ENCODE results near the gene CDK17. TPM values are rescaled to one million over a fixed set of nuclear protein-coding genes. Genes with fewer than 3 reads are reported as not detected.
"Not testable (repeated sequence)": the region's sequence is repeated elsewhere in the genome, so short reads cannot be mapped to it uniquely, and the experiment has no call there.

Gene CDK17
- total and polyA plus RNA-seq, 2 donors: 32.9 to 49.2 TPM

DNA sequence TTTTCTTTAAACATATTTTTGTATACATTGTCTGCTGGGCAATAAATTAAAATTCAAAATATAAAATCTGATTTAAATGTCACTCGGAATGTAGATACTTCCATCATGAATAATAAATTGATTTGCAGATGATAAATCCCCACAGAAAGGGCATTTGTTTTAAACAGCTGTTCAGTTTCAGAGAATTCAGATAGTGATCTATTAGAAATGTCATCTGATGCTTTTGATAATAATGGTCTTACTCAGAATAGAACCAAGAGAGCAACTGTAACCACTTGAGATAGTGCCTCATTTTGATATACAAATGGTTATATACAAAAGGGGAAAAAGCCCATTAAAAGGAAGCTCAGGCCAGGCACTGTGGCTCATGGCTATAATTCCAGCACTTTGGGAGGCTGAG lies 43.4 kb downstream of the CDK17 start:
- Histone ChIP-seq H3K27me3 (ENCODE audit: control insufficient read depth in 2 of 2, insufficient read depth in 1 of 2, low read length in 1 of 2) (no peaks in the 10 kb centered on the region), H3K4me1 (ENCODE audit: control insufficient read depth in 2 of 2, insufficient read depth in 2 of 2, low read length in 2 of 2) (peaks cover 0 to 6% of the 10 kb centered on the region in 2 donors)
- WGBS: 97% methylated on average over 1 of the region's 1 CpG

DNA sequence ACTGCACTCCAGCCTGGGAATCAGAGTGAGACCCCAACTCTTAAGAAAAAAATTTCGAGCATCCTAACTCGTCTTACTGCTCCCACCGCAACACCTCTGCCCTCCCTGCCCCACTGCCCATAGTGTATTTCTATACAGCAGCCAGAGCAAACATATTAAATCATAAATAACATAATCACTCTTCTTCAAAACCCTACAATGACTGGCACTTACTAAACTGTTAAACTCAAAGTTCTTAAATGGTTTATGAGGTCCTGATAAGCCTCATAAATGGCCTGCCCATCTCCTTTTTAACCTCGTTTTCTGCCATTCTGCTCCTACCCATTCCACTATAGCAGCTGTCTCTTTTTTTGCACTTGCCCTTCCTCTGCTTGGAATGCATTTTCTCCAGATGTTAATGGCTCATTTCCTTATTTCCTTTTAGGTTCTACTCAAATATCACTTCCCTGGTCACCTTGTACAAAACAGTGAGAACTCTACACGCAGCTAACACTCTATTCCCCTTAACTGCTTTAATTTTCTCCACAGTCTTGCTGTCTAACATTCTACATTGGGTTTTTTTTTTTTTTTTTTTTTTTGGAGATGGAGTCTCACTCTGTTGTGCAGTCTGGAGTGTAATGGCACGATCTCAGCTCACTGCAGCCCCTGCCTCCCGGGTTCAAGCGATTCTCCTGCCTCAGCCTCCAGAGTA lies 45.2 kb downstream of the CDK17 start:
- no peak for DNase-seq (ENCODE audit: low read depth in 6 of 9, low spot score in 9 of 9)
- Histone ChIP-seq H3K9me3 (ENCODE audit: control insufficient read depth in 2 of 2, insufficient read depth in 1 of 2, low read length in 1 of 2) (no peaks in the 10 kb centered on the region), H3K4me1 (ENCODE audit: control insufficient read depth in 2 of 2, insufficient read depth in 2 of 2, low read length in 2 of 2) (peaks cover 0 to 6% of the 10 kb centered on the region in 2 donors), H3K27me3 (ENCODE audit: control insufficient read depth in 2 of 2, insufficient read depth in 1 of 2, low read length in 1 of 2) (no peaks in the 10 kb centered on the region), H3K4me3 (ENCODE audit: low read length in 2 of 2) (no peak overlapping the region), H3K27ac (ENCODE audit: low read depth in 1 of 2, low read length in 1 of 2) (no peak overlapping the region), H3K36me3 (ENCODE audit: control insufficient read depth in 2 of 2, insufficient read depth in 2 of 2, low read length in 1 of 2) (no peaks in the 10 kb centered on the region)
- 96% methylated on average over 8 of the region's 8 CpGs for WGBS

More for the DNA sequence above, 43.4 kb downstream of the CDK17 start:
- DNase-seq (ENCODE audit: low read depth in 6 of 9, low spot score in 9 of 9): no peak
- Histone ChIP-seq H3K9me3 (ENCODE audit: control insufficient read depth in 2 of 2, insufficient read depth in 1 of 2, low read length in 1 of 2) (no peaks in the 10 kb centered on the region), H3K4me3 (ENCODE audit: low read length in 2 of 2) (no peak overlapping the region), H3K27ac (ENCODE audit: low read depth in 1 of 2, low read length in 1 of 2) (no peak overlapping the region), H3K36me3 (ENCODE audit: control insufficient read depth in 2 of 2, insufficient read depth in 2 of 2, low read length in 1 of 2) (no peaks in the 10 kb centered on the region)

DNA sequence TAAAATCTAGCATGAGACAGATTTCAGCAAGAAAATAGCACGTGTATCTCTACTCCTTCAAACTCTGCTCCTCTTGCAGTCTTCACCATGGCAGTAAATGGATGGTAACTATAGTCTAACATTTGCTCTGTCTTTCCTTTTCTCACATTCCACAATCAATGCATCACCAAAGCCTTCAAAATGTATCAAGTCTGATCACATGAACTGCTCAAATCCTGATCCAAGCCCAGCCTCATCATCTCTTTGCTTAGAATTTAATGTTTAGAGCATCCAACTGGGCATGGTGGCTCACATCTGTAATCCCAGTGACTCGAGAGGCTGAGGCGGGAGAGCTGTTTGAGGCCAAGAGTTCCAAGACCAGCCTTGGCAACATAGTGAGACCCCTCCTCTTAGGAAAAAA lies 45.9 kb downstream of the CDK17 start:
- H3K9me3 ChIP-seq (ENCODE audit: control insufficient read depth in 2 of 2, insufficient read depth in 1 of 2, low read length in 1 of 2): no peaks in the 10 kb centered on the region
- H3K27me3 ChIP-seq (ENCODE audit: control insufficient read depth in 2 of 2, insufficient read depth in 1 of 2, low read length in 1 of 2): no peaks in the 10 kb centered on the region
- no peak for DNase-seq (ENCODE audit: low read depth in 6 of 9, low spot score in 9 of 9)
- H3K4me1 ChIP-seq (ENCODE audit: control insufficient read depth in 2 of 2, insufficient read depth in 2 of 2, low read length in 2 of 2): peaks cover 0 to 6% of the 10 kb centered on the region in 2 donors
- H3K36me3 ChIP-seq (ENCODE audit: control insufficient read depth in 2 of 2, insufficient read depth in 2 of 2, low read length in 1 of 2): no peaks in the 10 kb centered on the region
- WGBS: 95% methylated on average over 3 of the region's 3 CpGs
- H3K27ac ChIP-seq (ENCODE audit: low read depth in 1 of 2, low read length in 1 of 2): no peak overlapping the region
- no peak overlapping the region for H3K4me3 ChIP-seq (ENCODE audit: low read length in 2 of 2)

DNA sequence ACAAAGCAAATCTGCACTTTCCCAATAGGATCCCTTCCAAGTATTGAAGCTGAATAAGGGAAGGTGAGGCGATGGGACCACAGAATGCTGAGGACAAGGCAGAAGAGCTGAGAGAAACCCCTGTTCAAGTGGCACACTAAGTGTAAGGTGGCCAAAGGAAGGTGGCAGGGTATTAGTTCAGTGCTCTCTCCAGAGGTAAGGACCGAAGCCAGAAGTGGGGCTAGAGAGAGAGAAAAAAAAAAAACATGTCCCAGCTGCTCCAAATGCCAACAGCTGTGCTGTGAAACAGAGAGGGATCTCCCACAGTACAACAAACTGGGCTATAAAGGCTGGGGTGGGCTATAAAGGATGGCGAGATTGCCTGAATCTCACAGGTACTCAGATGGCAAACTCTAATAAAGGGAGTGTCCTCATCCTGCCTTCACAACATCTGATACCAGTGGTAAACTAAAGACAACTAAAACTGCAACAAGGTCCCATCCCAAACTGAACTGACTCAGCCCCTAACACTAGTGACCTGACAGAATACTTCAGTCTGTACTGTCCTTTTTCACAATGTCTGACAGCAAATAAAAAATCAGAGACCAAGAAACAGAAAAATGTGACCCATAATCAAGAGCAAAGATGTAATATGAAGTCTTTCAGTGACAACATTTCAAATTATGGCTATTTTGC lies 47.9 kb downstream of the CDK17 start:
- H3K27me3 ChIP-seq (ENCODE audit: control insufficient read depth in 2 of 2, insufficient read depth in 1 of 2, low read length in 1 of 2): no peaks in the 10 kb centered on the region
- 87% methylated on average over 3 of the region's 3 CpGs for WGBS
- H3K27ac ChIP-seq (ENCODE audit: low read depth in 1 of 2, low read length in 1 of 2): peak overlapping the region in 1 of 2 donors; percentile 13
- peaks cover 0 to 10% of the 10 kb centered on the region in 2 donors for H3K4me1 ChIP-seq (ENCODE audit: control insufficient read depth in 2 of 2, insufficient read depth in 2 of 2, low read length in 2 of 2)
- H3K36me3 ChIP-seq (ENCODE audit: control insufficient read depth in 2 of 2, insufficient read depth in 2 of 2, low read length in 1 of 2): no peaks in the 10 kb centered on the region
- DNase-seq (ENCODE audit: low read depth in 6 of 9, low spot score in 9 of 9): no peak
- no peak overlapping the region for H3K4me3 ChIP-seq (ENCODE audit: low read length in 2 of 2)
- H3K9me3 ChIP-seq (ENCODE audit: control insufficient read depth in 2 of 2, insufficient read depth in 1 of 2, low read length in 1 of 2): no peaks in the 10 kb centered on the region

DNA sequence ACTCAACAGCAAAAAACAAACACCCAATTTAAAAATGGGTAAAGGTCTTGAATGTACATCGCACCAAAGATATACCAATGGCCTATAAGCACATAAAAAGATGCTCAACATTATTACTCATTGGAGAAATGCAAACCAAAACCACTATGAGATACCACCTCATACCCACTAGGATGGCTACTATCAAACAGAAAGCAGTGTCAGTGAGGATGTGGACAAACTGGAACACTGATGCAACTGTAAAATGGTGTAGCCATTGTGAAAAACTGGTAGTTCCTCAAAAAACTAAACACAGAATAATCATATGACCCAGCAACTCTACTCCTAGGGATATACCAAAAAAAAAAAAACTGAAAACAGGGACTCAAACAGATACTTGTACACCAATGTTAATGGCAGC lies 49.3 kb downstream of the CDK17 start:
- WGBS: 96% methylated on average over 1 of the region's 1 CpG
- no peak overlapping the region for H3K4me3 ChIP-seq (ENCODE audit: low read length in 2 of 2)
- no peaks in the 10 kb centered on the region for H3K36me3 ChIP-seq (ENCODE audit: control insufficient read depth in 2 of 2, insufficient read depth in 2 of 2, low read length in 1 of 2)
- H3K27me3 ChIP-seq (ENCODE audit: control insufficient read depth in 2 of 2, insufficient read depth in 1 of 2, low read length in 1 of 2): no peaks in the 10 kb centered on the region
- peaks cover 0 to 17% of the 10 kb centered on the region in 2 donors for H3K4me1 ChIP-seq (ENCODE audit: control insufficient read depth in 2 of 2, insufficient read depth in 2 of 2, low read length in 2 of 2)
- H3K9me3 ChIP-seq (ENCODE audit: control insufficient read depth in 2 of 2, insufficient read depth in 1 of 2, low read length in 1 of 2): peaks cover 0 to 5% of the 10 kb centered on the region in 2 donors
- DNase-seq (ENCODE audit: low read depth in 6 of 9, low spot score in 9 of 9): no peak
- H3K27ac ChIP-seq (ENCODE audit: low read depth in 1 of 2, low read length in 1 of 2): no peak overlapping the region

DNA sequence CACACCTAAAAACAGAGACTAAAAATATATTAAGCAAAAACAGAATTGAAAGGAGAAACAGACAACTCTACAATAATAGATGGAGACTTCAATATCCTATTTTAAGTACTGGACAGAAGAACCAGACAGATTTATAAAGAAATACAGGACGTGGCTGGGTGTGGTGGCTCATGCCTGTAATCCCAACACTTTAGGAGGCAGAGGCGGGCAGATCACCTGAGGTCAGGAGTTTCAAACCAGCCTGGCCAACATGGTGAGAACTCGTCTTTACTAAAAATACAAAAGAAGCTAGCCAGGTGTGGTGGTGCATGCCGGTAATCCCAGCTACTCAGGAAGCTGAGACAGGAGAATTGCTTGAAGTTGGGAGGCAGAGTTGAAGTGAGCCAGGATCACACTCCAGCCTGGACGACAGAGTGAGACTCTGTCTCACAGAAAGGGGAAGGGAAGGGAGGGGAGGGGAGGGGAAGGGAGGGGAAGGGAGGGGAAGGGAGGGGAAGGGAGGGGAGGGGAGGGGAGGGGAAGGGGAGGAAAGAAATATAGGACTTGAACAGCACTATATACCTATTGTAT lies 53.0 kb downstream of the CDK17 start:
- WGBS: 21% methylated on average over 5 of the region's 5 CpGs
- H3K4me3 ChIP-seq (ENCODE audit: low read length in 2 of 2): no peak overlapping the region
- DNase-seq (ENCODE audit: low read depth in 6 of 9, low spot score in 9 of 9): no peak
- H3K9me3 ChIP-seq (ENCODE audit: control insufficient read depth in 2 of 2, insufficient read depth in 1 of 2, low read length in 1 of 2): peaks cover 3 to 20% of the 10 kb centered on the region in 2 donors
- peak overlapping the region in 1 of 2 donors; percentile 30 for H3K27ac ChIP-seq (ENCODE audit: low read depth in 1 of 2, low read length in 1 of 2)
- peaks cover 5 to 19% of the 10 kb centered on the region in 2 donors for H3K4me1 ChIP-seq (ENCODE audit: control insufficient read depth in 2 of 2, insufficient read depth in 2 of 2, low read length in 2 of 2)
- peaks cover 0 to 4% of the 10 kb centered on the region in 2 donors for H3K36me3 ChIP-seq (ENCODE audit: control insufficient read depth in 2 of 2, insufficient read depth in 2 of 2, low read length in 1 of 2)
- no peaks in the 10 kb centered on the region for H3K27me3 ChIP-seq (ENCODE audit: control insufficient read depth in 2 of 2, insufficient read depth in 1 of 2, low read length in 1 of 2)

DNA sequence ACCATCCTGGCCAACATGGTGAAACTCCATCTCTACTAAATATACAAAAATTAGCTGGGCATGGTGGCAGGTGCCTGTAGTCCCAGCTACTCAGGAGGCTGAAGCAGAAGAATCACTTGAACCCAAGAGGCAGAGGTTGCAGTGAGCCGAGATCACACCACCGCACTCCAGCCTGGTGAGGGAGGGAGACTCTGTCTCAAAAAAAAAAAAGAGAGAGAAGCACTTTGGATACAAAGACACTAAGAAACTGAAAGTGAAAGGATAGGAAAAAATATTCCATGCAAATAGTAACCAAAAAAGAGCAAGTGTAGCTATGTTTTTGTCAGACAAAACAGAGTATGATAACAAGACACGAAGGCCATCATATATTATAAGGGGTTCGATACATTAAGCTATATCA lies 53.5 kb downstream of the CDK17 start:
- Histone ChIP-seq H3K9me3 (ENCODE audit: control insufficient read depth in 2 of 2, insufficient read depth in 1 of 2, low read length in 1 of 2) (peaks cover 3 to 20% of the 10 kb centered on the region in 2 donors), H3K4me1 (ENCODE audit: control insufficient read depth in 2 of 2, insufficient read depth in 2 of 2, low read length in 2 of 2) (peaks cover 5 to 15% of the 10 kb centered on the region in 2 donors)
- H3K27ac ChIP-seq (ENCODE audit: low read depth in 1 of 2, low read length in 1 of 2); H3K27me3 ChIP-seq (ENCODE audit: control insufficient read depth in 2 of 2, insufficient read depth in 1 of 2, low read length in 1 of 2); DNase-seq (ENCODE audit: low read depth in 6 of 9, low spot score in 9 of 9); H3K4me3 ChIP-seq (ENCODE audit: low read length in 2 of 2); H3K36me3 ChIP-seq (ENCODE audit: control insufficient read depth in 2 of 2, insufficient read depth in 2 of 2, low read length in 1 of 2): not testable (repeated sequence)
- 29% methylated on average over 4 of the region's 4 CpGs for WGBS

DNA sequence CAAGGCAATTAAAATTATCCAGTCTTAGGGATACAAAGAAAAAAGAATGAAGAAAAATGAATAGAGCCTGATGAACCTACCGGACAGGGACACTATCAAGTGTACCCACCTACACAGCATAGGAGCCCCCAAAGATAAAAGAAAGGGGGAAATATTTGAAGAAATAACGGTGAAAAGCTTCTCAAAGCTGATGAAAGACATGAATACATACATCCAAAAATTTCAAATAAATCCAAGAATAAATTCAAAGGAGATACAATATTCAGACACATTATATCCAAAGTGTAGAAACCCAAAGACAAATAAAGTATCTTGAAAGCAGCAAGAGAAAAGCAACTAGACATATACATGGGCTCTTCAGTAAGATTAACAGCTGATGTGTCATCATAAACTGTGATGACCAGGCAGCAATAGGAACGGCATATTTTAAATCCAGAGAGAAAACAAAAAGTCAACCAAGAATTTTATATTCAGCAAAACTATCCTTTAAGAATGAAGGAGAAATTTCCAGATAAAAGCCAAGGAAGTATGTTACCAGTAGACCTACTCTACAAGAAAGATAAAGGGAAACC lies 56.0 kb downstream of the CDK17 start:
- 81% methylated on average over 3 of the region's 3 CpGs for WGBS
- no peak overlapping the region for H3K4me3 ChIP-seq (ENCODE audit: low read length in 2 of 2)
- no peak overlapping the region for H3K27ac ChIP-seq (ENCODE audit: low read depth in 1 of 2, low read length in 1 of 2)
- H3K36me3 ChIP-seq (ENCODE audit: control insufficient read depth in 2 of 2, insufficient read depth in 2 of 2, low read length in 1 of 2): peaks cover 0 to 4% of the 10 kb centered on the region in 2 donors
- peaks cover 3 to 20% of the 10 kb centered on the region in 2 donors for H3K9me3 ChIP-seq (ENCODE audit: control insufficient read depth in 2 of 2, insufficient read depth in 1 of 2, low read length in 1 of 2)
- H3K4me1 ChIP-seq (ENCODE audit: control insufficient read depth in 2 of 2, insufficient read depth in 2 of 2, low read length in 2 of 2): peaks cover 5 to 15% of the 10 kb centered on the region in 2 donors
- DNase-seq (ENCODE audit: low read depth in 6 of 9, low spot score in 9 of 9): no peak
- H3K27me3 ChIP-seq (ENCODE audit: control insufficient read depth in 2 of 2, insufficient read depth in 1 of 2, low read length in 1 of 2): no peaks in the 10 kb centered on the region
